Astrocyte (in vitro differentiated cells and primary cell): ENCODE results near the gene RUFY1.

Experiments used
- EZH2 ChIP-seq: IDR thresholded peaks from 2 replicates; pipeline ENCODE4 v1.6.1; 2012; ENCODE audit warnings: mild to moderate bottlenecking, low read length, inconsistent platforms; ENCODE audit not compliant: insufficient read depth
- TF ChIP-seq, protein P1 (sequence below): IDR thresholded peaks from 2 replicates; pipeline ENCODE4 v1.5.1; 2011; ENCODE audit warnings: low read depth, mild to moderate bottlenecking, inconsistent platforms, low read length, moderate library complexity; ENCODE audit not compliant: insufficient read depth

DNA sequence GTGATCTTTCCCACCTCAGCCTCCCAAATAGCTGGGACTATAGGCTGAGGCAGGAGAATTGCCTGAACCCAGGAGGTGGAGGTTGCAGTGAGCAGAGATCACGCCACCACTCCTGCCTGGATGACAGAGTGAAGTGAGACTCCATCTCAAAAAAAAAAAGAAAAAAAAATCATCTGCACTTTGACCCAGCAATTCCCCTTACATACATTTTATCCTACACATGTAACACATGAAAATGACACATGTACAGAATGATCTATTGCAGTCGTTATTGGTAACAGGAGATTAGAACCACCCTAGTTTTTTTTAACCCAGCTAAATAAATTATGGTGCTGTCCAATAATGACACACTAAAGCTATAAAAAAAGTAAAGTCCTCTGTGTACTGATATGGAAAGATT, 14.2 kb downstream of the RUFY1 start:
- TF ChIP-seq, protein P1, sequence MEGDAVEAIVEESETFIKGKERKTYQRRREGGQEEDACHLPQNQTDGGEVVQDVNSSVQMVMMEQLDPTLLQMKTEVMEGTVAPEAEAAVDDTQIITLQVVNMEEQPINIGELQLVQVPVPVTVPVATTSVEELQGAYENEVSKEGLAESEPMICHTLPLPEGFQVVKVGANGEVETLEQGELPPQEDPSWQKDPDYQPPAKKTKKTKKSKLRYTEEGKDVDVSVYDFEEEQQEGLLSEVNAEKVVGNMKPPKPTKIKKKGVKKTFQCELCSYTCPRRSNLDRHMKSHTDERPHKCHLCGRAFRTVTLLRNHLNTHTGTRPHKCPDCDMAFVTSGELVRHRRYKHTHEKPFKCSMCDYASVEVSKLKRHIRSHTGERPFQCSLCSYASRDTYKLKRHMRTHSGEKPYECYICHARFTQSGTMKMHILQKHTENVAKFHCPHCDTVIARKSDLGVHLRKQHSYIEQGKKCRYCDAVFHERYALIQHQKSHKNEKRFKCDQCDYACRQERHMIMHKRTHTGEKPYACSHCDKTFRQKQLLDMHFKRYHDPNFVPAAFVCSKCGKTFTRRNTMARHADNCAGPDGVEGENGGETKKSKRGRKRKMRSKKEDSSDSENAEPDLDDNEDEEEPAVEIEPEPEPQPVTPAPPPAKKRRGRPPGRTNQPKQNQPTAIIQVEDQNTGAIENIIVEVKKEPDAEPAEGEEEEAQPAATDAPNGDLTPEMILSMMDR, result no peak
- TF ChIP-seq EZH2, result no peak
